Lower leg skin (tissue), 4 donors: ENCODE data around the gene NPAS2. TPM values are rescaled to one million over a fixed set of nuclear protein-coding genes. Genes with fewer than 3 reads are reported as not detected.

ENCODE experiments used
- DNase-seq, 2 donors: peaks; one replicate each; pipeline ENCODE4 v3.0.0-alpha.2; 2019; ENCODE audit warnings: low spot score in 2 of 2
- H3K4me3 ChIP-seq: fragments of 200-600 bp; sonication (generic); 2 replicates; pipeline ENCODE4 v1.5.1; 2017; ENCODE audit warnings: mild to moderate bottlenecking, low read depth; ENCODE audit not compliant: poor library complexity, severe bottlenecking
- CTCF ChIP-seq, 3 donors: fragments of 450-650 bp; IDR thresholded peaks; one replicate each; pipeline ENCODE4 v1.5.1; 2016; ENCODE audit warnings: antibody characterized with exemption in 3 of 3, mild to moderate bottlenecking in 3 of 3, moderate library complexity in 2 of 3
- POLR2A ChIP-seq, 2 donors: fragments of 450-650 bp; IDR thresholded peaks; one replicate each; pipeline ENCODE4 v1.6.1; 2016 to 2017; ENCODE audit warnings: antibody characterized with exemption in 2 of 2, mild to moderate bottlenecking in 1 of 2, moderate library complexity in 1 of 2
- WGBS, 2 donors: methylation state at CpG; one replicate each; pipeline ENCODE4 v1.1.5; 2018; 5-methylcytosine and 5-hydroxymethylcytosine counted together
- intact Hi-C: fragments of 100-400 bp; cut with DNase I; formaldehyde crosslinking; loops from one replicate; pipeline ENCODE4 v1.15.0; 2023; ENCODE audit warnings: low total_unique reads
- total RNA-seq, 4 donors: library from RNA; depleted of rRNA; stranded (reverse); fragments of >200 nt; gene quantifications; one replicate each; pipeline ENCODE4 v1.1.0, GENCODE V29; 2016

The NPAS2 gene
- total RNA-seq, 4 donors from 2014 or later, result 58.0 to 75.5 (median 62.1) TPM

DNA sequence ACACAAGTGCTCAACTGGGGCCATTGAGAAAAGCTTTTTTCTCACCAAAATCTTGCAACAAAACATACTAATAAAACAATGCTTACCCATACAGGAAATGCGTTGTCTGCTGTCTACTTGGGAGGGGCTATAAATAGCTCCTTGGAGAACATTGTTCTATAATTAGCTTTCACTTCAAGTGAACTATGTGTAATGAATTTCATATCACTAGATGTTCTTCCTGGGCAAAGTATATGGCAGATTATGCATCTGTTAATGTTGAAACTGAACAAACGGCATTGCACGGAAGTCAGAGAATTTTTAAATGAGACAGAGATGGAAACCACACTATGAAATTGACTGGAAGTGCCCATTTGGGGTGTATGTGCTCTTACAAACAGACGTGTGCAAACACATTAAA, 6.4 kb upstream of the NPAS2 start:
- 55 to 61% methylated on average over 4 of the region's 4 CpGs for WGBS, 2 donors
- intact Hi-C loops, result loop anchor here (10.0 kb wide), 1 partner anchor 79 kb away; no protein-coding TSS in a partner anchor

GRCh38 chr2:100814043-100814442, 5.9 kb upstream of the NPAS2 start:
- DNase-seq, result no peak
- WGBS, 2 donors, result 93 to 98% methylated on average over 3 of the region's 3 CpGs
- TF ChIP-seq CTCF (IDR thresholded peaks at IDR 0.05) (no peak), POLR2A (IDR thresholded peaks at IDR 0.05) (no peak)
- no peak overlapping the region for H3K4me3 ChIP-seq
- intact Hi-C loops, result loop anchor here (10.0 kb wide), 1 partner anchor 79 kb away; no protein-coding TSS in a partner anchor

More for the DNA sequence above, 6.4 kb upstream of the NPAS2 start:
- no peak for DNase-seq
- no peak overlapping the region for H3K4me3 ChIP-seq
- TF ChIP-seq CTCF (IDR thresholded peaks at IDR 0.05), result no peak
- TF ChIP-seq POLR2A (IDR thresholded peaks at IDR 0.05), result no peak

DNA sequence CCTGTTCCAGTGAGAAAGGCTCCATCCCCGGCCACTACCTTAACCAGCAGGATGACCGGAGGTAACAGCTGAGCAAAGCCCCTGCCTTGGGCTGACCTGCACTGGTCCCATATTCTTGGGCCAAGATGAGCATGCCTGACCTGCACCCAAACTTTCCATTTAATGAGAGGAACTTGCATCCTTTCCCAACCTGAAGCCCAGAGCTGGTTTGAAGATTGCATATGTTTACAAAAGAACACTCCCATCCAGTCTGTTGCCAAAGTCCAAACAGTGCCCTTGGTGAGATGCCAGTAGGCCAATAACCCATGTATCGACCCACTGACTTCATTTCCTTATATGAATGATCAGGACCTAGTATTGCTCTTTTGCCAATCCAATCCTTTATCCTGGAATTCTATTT, 5.5 kb upstream of the NPAS2 start:
- no peak for DNase-seq
- no peak overlapping the region for H3K4me3 ChIP-seq
- intact Hi-C loops, result loop anchor here (10.0 kb wide), 1 partner anchor 80 kb away; no protein-coding TSS in a partner anchor
- TF ChIP-seq POLR2A (IDR thresholded peaks at IDR 0.05) (no peak), CTCF (IDR thresholded peaks at IDR 0.05) (no peak)
- 89% methylated on average over 2 to 3 of the region's 3 CpGs for WGBS, 2 donors

- 85 to 93% methylated on average over 7 of the region's 7 CpGs for WGBS, 2 donors
These were observed 2.5 kb upstream of the NPAS2 start for GRCh38 chr2:100817388-100817985.

GRCh38 chr2:100818003-100818605, 1.8 kb upstream of the NPAS2 start:
- intact Hi-C loops, result loop anchor here (10.0 kb wide), 1 partner anchor 83 kb away; no protein-coding TSS in a partner anchor
- 13 to 19% methylated on average over 16 of the region's 16 CpGs for WGBS, 2 donors

More at GRCh38 chr2:100817388-100817985, 2.5 kb upstream of the NPAS2 start:
- TF ChIP-seq POLR2A (IDR thresholded peaks at IDR 0.05) (no peak), CTCF (IDR thresholded peaks at IDR 0.05) (no peak)
- no peak overlapping the region for H3K4me3 ChIP-seq
- DNase-seq, result no peak
- intact Hi-C loops, result loop anchor here (10.0 kb wide), 1 partner anchor 83 kb away; no protein-coding TSS in a partner anchor

GRCh38 chr2:100818606-100819369, 1.2 kb upstream of the NPAS2 start:
- 0 to 2% methylated on average over 41 to 48 of the region's 51 CpGs for WGBS, 2 donors
- H3K4me3 ChIP-seq, result peak overlapping the region; percentile 38
- DNase-seq, result peak; percentile 38 to 88
- intact Hi-C loops, result loop anchor here (10.0 kb wide), 1 partner anchor 84 kb away; no protein-coding TSS in a partner anchor
- no peak for TF ChIP-seq CTCF (IDR thresholded peaks at IDR 0.05)
- no peak for TF ChIP-seq POLR2A (IDR thresholded peaks at IDR 0.05)

More at GRCh38 chr2:100818003-100818605, 1.8 kb upstream of the NPAS2 start:
- DNase-seq, result no peak
- no peak overlapping the region for H3K4me3 ChIP-seq
- TF ChIP-seq POLR2A (IDR thresholded peaks at IDR 0.05), result no peak
